BLaER1 treated with 17β-estradiol and CSF1 and Interleukin-3, amounts not matched to agents 10 nM and 100 nM (cell line): ENCODE measurements around the gene ARAP3.

Experiments used
- H3K27ac ChIP-seq, 11 experiments: shearing (Covaris generic); formaldehyde crosslinking; 2 replicates each; pipeline ENCODE4 v1.8.1; 2022
- H3K27me3 ChIP-seq, 11 experiments: shearing (Covaris generic); formaldehyde crosslinking; 2 replicates each; pipeline ENCODE4 v1.8.1; 2022
- H3K36me3 ChIP-seq, 11 experiments: shearing (Covaris generic); formaldehyde crosslinking; 2 replicates each; pipeline ENCODE4 v1.8.1; 2022
- H3K4me1 ChIP-seq, 10 experiments: shearing (Covaris generic); formaldehyde crosslinking; 2 replicates each; pipeline ENCODE4 v1.8.1; 2022
- H3K4me2 ChIP-seq, 11 experiments: shearing (Covaris generic); formaldehyde crosslinking; 2 replicates each; pipeline ENCODE4 v1.8.1; 2022
- H3K4me3 ChIP-seq, 10 experiments: shearing (Covaris generic); formaldehyde crosslinking; 2 replicates each; pipeline ENCODE4 v1.8.1; 2022
- H3K9ac ChIP-seq, 11 experiments: shearing (Covaris generic); formaldehyde crosslinking; 2 replicates each; pipeline ENCODE4 v1.8.1; 2022
- H3K9me3 ChIP-seq, 11 experiments: shearing (Covaris generic); formaldehyde crosslinking; replicated peaks in 1 of 11; 2 replicates each; pipeline ENCODE4 v1.8.1; 2022
- H4K20me1 ChIP-seq, 11 experiments: shearing (Covaris generic); formaldehyde crosslinking; 2 replicates each; pipeline ENCODE4 v1.8.1; 2022
- Cebpa-rat ChIP-seq, 11 experiments: shearing (Covaris generic); IDR thresholded peaks; 2 replicates each; pipeline ENCODE4 v1.8.1; 2022

Gene ARAP3

GRCh38 chr5:141716009-141716408, 34.0 kb upstream of the ARAP3 start:
- Histone ChIP-seq H3K4me1 (peaks cover 0 to 21% (median 13%) of the 10 kb centered on the region in 10 experiments; a peak in 14 of 20 replicates), H3K27me3 (no peaks in the 10 kb centered on the region), H3K4me3 (no peak overlapping the region), H3K9ac (no peak overlapping the region), H3K9me3 (no peaks in the 10 kb centered on the region), H4K20me1 (no peaks in the 10 kb centered on the region), H3K27ac (no peak overlapping the region), H3K4me2 (no peak overlapping the region), H3K36me3 (no peaks in the 10 kb centered on the region)
- no peak for TF ChIP-seq Cebpa-rat (IDR thresholded peaks at IDR 0.05)

- H3K36me3 ChIP-seq, result no peaks in the 10 kb centered on the region
- no peak overlapping the region for H3K27ac ChIP-seq
- H4K20me1 ChIP-seq, result no peaks in the 10 kb centered on the region
- peak overlapping the region in 7 of 11 experiments; percentile 11 to 51 (median 27); a peak in 13 of 22 replicates for H3K4me2 ChIP-seq
- H3K9ac ChIP-seq, result no peak overlapping the region
- H3K4me3 ChIP-seq, result no peak overlapping the region
- H3K9me3 ChIP-seq, result no peaks in the 10 kb centered on the region
- H3K27me3 ChIP-seq, result no peaks in the 10 kb centered on the region
- peaks cover 0 to 21% (median 13%) of the 10 kb centered on the region in 10 experiments; a peak in 14 of 20 replicates for H3K4me1 ChIP-seq
- TF ChIP-seq Cebpa-rat (IDR thresholded peaks at IDR 0.05), result no peak
Observed at GRCh38 chr5:141715346-141715905, 33.4 kb upstream of the ARAP3 start.

GRCh38 chr5:141714542-141715310, 32.7 kb upstream of the ARAP3 start:
- Histone ChIP-seq H3K9me3 (no peaks in the 10 kb centered on the region), H3K27me3 (no peaks in the 10 kb centered on the region), H3K4me1 (peaks cover 0 to 21% (median 13%) of the 10 kb centered on the region in 10 experiments; a peak in 14 of 20 replicates), H3K36me3 (no peaks in the 10 kb centered on the region), H3K4me3 (no peak overlapping the region), H3K4me2 (peak overlapping the region in 7 of 11 experiments; percentile 11 to 51 (median 27); a peak in 13 of 22 replicates), H3K27ac (no peak overlapping the region), H4K20me1 (no peaks in the 10 kb centered on the region), H3K9ac (no peak overlapping the region)
- no peak for TF ChIP-seq Cebpa-rat (IDR thresholded peaks at IDR 0.05)

- Histone ChIP-seq H3K27ac (no peak overlapping the region), H4K20me1 (0 out of 22 replicates have a peak, but pooled peaks cover 0 to 6% (median 0%) of the 10 kb centered on the region in 11 experiments), H3K9ac (no peak overlapping the region), H3K27me3 (no peaks in the 10 kb centered on the region), H3K9me3 (no peaks in the 10 kb centered on the region), H3K4me1 (peaks cover 0 to 21% (median 13%) of the 10 kb centered on the region in 10 experiments; a peak in 14 of 20 replicates), H3K4me2 (no peak overlapping the region; a peak in 2 of 22 replicates), H3K4me3 (no peak overlapping the region), H3K36me3 (no peaks in the 10 kb centered on the region)
- no peak for TF ChIP-seq Cebpa-rat (IDR thresholded peaks at IDR 0.05)
Observed at GRCh38 chr5:141713616-141714309, 31.7 kb upstream of the ARAP3 start.

GRCh38 chr5:141711687-141712086, 29.7 kb upstream of the ARAP3 start:
- Histone ChIP-seq H3K4me2 (no peak overlapping the region), H3K27ac (no peak overlapping the region), H3K4me3 (no peak overlapping the region), H3K27me3 (no peaks in the 10 kb centered on the region), H4K20me1 (0 out of 22 replicates have a peak, but pooled peaks cover 0 to 6% (median 0%) of the 10 kb centered on the region in 11 experiments), H3K9me3 (no peaks in the 10 kb centered on the region), H3K36me3 (no peaks in the 10 kb centered on the region), H3K4me1 (peaks cover 0 to 21% (median 13%) of the 10 kb centered on the region in 10 experiments; a peak in 14 of 20 replicates), H3K9ac (no peak overlapping the region)
- no peak for TF ChIP-seq Cebpa-rat (IDR thresholded peaks at IDR 0.05)

- H3K9me3 ChIP-seq, result no peaks in the 10 kb centered on the region
- H3K4me1 ChIP-seq, result peaks cover 0 to 7% (median 5%) of the 10 kb centered on the region in 10 experiments; a peak in 13 of 20 replicates
- 0 out of 22 replicates have a peak, but pooled peaks cover 0 to 6% (median 0%) of the 10 kb centered on the region in 11 experiments for H4K20me1 ChIP-seq
- no peak overlapping the region for H3K4me3 ChIP-seq
- H3K27ac ChIP-seq, result no peak overlapping the region
- H3K9ac ChIP-seq, result no peak overlapping the region
- peaks cover 1 to 11% (median 5%) of the 10 kb centered on the region in 11 experiments; a peak in 16 of 22 replicates for H3K27me3 ChIP-seq
- no peak overlapping the region for H3K4me2 ChIP-seq
- no peak for TF ChIP-seq Cebpa-rat (IDR thresholded peaks at IDR 0.05)
- H3K36me3 ChIP-seq, result no peaks in the 10 kb centered on the region
Observed at GRCh38 chr5:141709699-141710267, 27.8 kb upstream of the ARAP3 start.

- no peak overlapping the region for H3K4me3 ChIP-seq
- peaks cover 19 to 28% (median 22%) of the 10 kb centered on the region in 11 experiments for H3K27me3 ChIP-seq
- no peaks in the 10 kb centered on the region for H3K9me3 ChIP-seq
- H3K4me2 ChIP-seq, result no peak overlapping the region
- H3K9ac ChIP-seq, result no peak overlapping the region
- peaks cover 0 to 2% (median 0%) of the 10 kb centered on the region in 10 experiments; a peak in 2 of 20 replicates for H3K4me1 ChIP-seq
- H3K27ac ChIP-seq, result no peak overlapping the region
- peaks cover 0 to 6% (median 0%) of the 10 kb centered on the region in 11 experiments; a peak in 2 of 22 replicates for H4K20me1 ChIP-seq
- no peaks in the 10 kb centered on the region for H3K36me3 ChIP-seq
- no peak for TF ChIP-seq Cebpa-rat (IDR thresholded peaks at IDR 0.05)
Observed at GRCh38 chr5:141708016-141708415, 26.0 kb upstream of the ARAP3 start.

GRCh38 chr5:141707510-141707909, 25.5 kb upstream of the ARAP3 start:
- Histone ChIP-seq H3K36me3 (no peaks in the 10 kb centered on the region), H3K27ac (no peak overlapping the region), H3K4me3 (no peak overlapping the region), H3K9ac (no peak overlapping the region), H3K4me2 (no peak overlapping the region), H3K4me1 (peaks cover 2 to 7% (median 4%) of the 10 kb centered on the region in 10 experiments; a peak in 18 of 20 replicates), H3K9me3 (no peaks in the 10 kb centered on the region), H4K20me1 (peaks cover 0 to 6% (median 0%) of the 10 kb centered on the region in 11 experiments; a peak in 2 of 22 replicates), H3K27me3 (peaks cover 24 to 33% (median 27%) of the 10 kb centered on the region in 11 experiments)
- TF ChIP-seq Cebpa-rat (IDR thresholded peaks at IDR 0.05), result no peak
